Stimulated activated CD4-positive, alpha-beta T cell treated with anti-CD3 and anti-CD28 coated beads, Interleukin-1b, Interleukin-23, amount 100 ng/mL, for 24 hours (primary cell): Measurements from ENCODE around the gene LAMA2.
"Not testable (repeated sequence)": the region's sequence is repeated elsewhere in the genome, so short reads cannot be mapped to it uniquely, and the experiment has no call there.

Experiments
- DNase-seq, 4 experiments: peaks; one replicate each; pipeline ENCODE4 v3.0.0-alpha.2; 2020; ENCODE audit warnings: low read depth in 4 of 4, low spot score in 1 of 4

The LAMA2 gene

DNA sequence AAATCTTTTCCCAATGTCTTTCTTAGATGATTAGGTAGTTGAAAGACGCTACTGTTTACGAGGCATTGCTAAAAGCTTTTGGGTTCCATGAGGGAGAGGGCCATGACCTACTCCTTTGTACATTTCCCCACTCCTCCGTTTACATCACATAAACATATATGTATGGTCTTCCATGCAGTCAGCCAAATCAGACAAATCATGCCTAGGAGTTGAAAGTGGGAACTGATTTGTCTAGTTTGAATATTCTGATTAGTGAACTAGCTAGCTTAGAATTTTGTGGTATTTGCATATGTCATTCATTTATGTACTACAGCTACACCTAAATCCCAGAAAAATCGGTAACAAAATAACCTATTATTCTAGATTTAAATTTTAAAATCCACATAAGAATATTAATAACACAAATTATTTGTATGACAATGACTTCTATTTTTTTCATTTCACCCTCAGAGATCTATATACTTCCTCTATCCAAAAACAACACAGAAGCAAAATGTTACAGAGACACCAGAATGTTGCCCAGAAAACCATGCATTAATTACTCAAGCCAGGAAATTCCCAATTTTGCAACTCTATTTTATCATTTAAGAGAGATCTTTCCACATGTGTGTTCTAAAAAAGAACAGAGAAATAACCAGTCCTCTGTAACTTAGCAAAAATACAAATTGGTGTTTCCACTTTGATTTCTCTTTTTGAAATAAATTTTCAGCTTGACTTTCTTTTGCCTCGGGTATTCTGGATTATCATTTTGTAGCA lies 231.9 kb downstream of the LAMA2 start:
- no peak for DNase-seq

- no peak for DNase-seq
These were observed 232.5 kb downstream of the LAMA2 start for GRCh38 chr6:129115471-129115870.

GRCh38 chr6:129117355-129117754 lies 234.4 kb downstream of the LAMA2 start:
- no peak for DNase-seq

DNA sequence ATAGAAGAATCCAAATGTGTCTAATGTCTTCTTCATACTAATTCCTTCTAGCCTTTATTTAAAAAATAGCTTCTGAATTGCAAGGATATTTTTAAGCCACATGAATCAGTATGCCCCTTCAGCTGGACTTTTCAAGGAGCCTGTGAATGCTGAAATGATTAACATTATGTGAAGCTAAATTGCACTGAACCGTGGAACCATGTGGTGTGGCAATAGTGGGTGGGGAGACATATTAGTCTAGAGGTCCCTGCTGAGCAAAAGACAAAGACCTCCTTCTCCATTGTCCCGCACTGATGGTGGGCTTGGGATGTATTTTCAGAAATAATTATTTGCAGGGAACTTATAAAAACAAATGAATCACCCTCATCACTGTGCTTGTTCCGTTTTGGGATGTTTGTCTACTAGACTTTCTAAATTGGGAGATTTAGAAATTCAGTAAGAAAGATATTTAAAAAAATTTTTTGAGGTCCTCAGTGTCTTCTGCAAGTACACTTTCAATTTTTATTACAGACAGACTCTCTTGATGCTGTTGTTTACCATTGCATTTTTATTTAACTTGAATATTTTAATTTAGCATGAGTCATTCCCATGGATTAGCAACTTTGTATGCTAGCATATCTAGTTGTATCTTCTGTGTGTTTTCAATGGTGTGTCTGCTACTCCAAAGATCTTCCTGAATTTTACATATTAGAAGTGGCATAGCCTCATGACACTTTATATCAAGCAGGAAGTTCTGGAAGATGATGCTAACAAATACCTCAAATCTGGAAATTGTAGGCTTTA lies 238.1 kb downstream of the LAMA2 start:
- no peak for DNase-seq

- DNase-seq = no peak
These were observed 241.4 kb downstream of the LAMA2 start for GRCh38 chr6:129124347-129124746.

- DNase-seq = no peak
These were observed 247.2 kb downstream of the LAMA2 start for GRCh38 chr6:129130106-129130505.

DNA sequence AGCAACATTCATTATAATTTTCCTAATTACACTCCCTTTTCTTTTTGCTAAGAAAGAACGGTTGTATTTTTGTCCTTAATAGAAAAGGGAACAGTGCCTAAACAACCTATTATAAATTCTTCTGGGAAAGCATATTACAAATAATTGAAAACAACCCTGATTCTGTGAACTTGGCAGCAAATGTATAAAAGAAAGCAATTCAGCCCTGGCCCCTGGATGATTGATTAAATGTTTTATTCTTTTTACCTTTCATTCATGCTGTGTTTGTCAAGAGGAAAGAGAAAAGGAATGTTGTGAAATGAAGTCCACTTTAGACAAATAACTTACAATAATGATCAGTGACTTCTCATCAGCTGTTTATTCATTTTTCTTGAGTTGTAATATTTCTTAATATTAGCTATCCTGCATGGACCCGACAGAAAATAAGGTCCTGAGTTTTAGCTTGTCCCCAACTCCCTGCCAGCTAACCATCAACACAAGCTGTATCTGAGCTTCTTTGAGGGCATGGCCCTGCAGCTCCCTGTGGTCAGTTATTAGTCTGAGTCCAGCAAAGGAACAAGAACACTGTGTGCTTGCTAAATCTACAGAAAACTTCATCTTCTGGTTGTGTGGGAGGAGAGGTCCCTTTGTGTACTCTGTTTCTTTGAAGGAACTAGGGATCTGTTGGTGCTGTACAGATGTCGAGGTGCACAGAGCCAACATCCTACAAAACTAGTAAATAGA lies 248.2 kb downstream of the LAMA2 start:
- DNase-seq = no peak

GRCh38 chr6:129133770-129134192 lies 250.8 kb downstream of the LAMA2 start:
- no peak for DNase-seq

- no peak for DNase-seq
These were observed 251.6 kb downstream of the LAMA2 start for GRCh38 chr6:129134535-129134934.

DNA sequence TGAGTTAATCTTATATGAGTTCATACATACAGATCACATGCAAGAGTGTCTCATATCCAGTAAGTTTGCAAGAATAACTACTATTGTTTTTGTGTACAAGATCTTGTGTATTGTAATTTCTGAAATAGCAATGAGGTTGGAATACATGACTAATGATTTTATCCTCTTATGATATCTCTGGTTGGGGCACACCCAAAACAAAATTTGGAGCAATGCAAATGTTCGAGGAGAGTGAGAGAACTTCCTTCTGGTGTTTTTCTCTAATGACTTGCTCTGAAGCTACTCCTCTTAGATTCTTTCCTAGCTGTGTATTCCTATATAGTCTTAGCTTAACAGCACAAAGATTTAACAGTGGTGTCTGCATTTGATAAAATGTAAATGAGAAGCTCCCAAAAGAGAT lies 252.5 kb downstream of the LAMA2 start:
- DNase-seq = no peak

DNA sequence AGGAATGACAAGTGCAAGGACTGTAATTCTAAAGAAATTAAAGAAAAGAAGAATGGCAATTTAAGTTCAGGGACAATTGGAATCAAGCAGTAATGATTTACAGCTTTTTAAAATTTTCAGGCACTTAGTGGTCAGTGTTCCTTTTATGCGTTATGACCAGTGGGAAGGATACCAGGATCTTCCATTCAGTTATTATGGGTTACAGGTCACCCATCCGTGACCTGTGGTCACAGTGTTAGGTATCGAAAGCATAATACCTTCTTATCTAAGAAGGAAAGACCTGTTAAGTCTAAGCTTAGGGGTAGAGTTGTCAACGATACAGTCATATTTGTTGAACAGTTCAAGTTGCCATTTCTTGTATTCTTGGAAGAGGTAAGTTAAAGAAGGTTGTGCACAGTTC lies 253.8 kb downstream of the LAMA2 start:
- DNase-seq = no peak

DNA sequence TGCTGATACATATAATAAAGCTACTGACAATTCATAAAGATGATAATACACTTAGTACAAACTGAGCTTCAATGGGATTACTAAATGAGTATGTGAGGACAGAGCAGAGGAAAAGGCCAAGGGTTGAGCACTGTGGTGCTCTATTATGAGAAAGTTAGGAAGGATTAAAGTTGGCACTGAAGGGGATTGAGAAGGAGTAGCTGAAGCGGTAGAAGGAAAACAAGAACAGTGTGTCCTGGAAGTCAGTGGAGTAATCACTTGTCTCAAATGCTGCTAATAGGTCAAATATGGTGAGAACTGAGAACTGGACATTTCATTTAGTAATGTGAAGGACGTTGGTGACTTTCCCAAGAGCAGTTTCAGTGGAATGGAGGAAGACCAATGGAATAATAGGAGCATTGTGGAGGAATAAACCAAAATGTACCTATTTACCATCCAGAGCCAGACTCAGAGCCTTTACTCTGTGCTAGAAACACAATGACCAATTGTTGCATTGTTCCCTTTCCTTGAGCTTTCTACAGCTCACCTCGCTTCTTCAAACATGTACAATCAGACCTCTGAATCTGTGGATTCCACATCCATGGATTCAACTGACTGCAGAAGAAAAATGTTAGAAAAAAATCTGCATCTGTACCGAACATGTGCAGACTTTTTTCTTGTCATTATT lies 255.9 kb downstream of the LAMA2 start:
- DNase-seq = no peak

- DNase-seq = no peak
These were observed 257.6 kb downstream of the LAMA2 start for GRCh38 chr6:129140526-129140925.

GRCh38 chr6:129141499-129141898 lies 258.6 kb downstream of the LAMA2 start:
- DNase-seq = no peak

- DNase-seq = no peak
These were observed 264.0 kb downstream of the LAMA2 start for GRCh38 chr6:129146902-129147301.

DNA sequence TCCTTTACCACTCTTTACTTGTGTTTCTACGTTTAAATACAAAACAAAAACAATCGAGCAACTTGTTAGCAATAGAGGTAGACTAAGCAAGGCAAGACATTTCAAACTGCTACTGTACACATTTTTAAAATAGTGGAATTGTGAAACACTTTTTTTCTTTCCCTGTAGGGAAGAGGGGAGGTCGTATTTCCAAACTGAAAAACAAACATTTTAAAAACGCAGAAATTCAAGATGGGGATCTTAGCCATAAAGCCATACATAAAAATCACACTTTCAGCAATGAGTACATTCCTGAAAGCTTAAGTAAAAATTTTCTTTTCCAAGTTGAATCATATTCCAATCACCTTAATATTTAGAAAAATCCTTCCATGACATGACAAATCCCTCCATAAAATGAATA lies 267.6 kb downstream of the LAMA2 start:
- no peak for DNase-seq

- DNase-seq = no peak
These were observed 270.3 kb downstream of the LAMA2 start for GRCh38 chr6:129153257-129153656.

DNA sequence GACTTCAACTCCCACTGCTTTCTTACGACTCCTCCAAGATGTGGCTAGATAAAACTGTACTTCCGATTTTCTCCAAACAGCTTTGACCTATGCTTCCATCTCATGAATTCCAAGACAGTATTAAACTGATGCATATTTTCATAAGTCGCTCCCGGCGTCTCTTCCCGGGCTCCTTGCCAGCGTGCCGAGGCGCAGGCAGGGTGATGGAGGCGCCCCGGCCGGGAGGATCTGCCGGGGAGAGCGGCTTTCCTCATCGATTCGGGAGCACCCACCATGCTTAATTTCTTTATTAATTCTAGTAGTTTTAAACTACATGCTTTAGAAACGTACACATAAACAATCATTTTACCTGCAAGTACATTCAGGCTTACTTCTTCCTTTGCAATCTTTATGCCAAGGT lies 276.3 kb downstream of the LAMA2 start:
- not testable (repeated sequence) for DNase-seq

DNA sequence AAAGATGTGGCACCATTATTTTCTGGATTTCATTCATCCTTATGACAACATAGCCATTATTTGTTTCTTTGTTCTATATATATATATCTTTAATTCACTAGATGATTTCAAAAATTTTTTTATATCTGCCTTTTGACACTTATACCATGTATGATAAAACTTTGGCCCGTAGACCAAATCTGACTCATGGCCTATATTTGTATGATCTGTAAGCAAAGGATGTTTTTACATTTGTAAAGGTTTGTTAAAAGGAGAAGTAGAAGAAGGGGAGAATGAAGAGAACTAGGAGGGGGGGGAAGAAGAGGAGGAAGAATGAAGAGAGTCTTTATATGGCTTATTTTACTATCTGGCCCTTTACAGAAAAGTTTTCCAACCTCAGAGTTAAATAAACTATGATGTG lies 279.7 kb downstream of the LAMA2 start:
- no peak for DNase-seq

DNA sequence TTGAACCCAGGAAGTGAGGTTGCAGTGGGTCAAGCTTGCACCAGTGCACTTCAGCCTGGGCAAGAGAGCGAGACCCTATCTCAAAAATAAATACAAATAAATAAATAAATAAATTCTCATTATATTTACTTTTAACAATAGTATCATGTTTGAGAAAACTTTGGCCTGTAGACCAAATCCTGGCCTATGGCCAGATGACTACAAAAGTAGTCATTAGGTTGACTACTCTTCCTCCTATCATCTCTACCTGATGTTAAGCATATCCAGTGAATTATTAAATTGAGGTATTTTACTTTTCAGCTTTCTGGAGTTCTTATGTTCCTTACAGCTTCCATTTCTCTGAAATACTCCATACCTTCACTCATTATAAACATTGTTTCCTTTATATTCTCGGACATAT lies 280.6 kb downstream of the LAMA2 start:
- no peak for DNase-seq

GRCh38 chr6:129164032-129164431 lies 281.1 kb downstream of the LAMA2 start:
- DNase-seq = no peak
